HEK293T (cell line): ENCODE data around the gene EXTL1.

Experiments used
- FOXK2 ChIP-seq: fragments of 450-650 bp; IDR thresholded peaks from 2 replicates; pipeline ENCODE4 v1.6.1; 2016; ENCODE audit warnings: mild to moderate bottlenecking
- SUZ12 ChIP-seq: fragments of 450-650 bp; IDR thresholded peaks from 2 replicates; pipeline ENCODE4 v1.6.1; 2016; ENCODE audit warnings: mild to moderate bottlenecking
- TARDBP ChIP-seq: fragments of 450-650 bp; IDR thresholded peaks from 2 replicates; pipeline ENCODE4 v1.6.1; 2016
- ZNF384 ChIP-seq: fragments of 450-650 bp; IDR thresholded peaks from 2 replicates; pipeline ENCODE4 v1.6.1; 2016

- TF ChIP-seq TARDBP (no peak), ZNF384 (no peak), FOXK2 (no peak), SUZ12 (no peak)
Measured at GRCh38 chr1:26017606-26018005, 4.0 kb upstream of the EXTL1 start.
